ENCODE measurements around the gene HECTD1. TPM values are rescaled to one million over a fixed set of nuclear protein-coding genes. Genes with fewer than 3 reads are reported as not detected.

Gene HECTD1
- total and polyA plus RNA-seq, 11 donors, result 42.4 to 185 (median 148) TPM

GRCh38 chr14:31127690-31128089 lies 79.9 kb downstream of the HECTD1 start:
- no peaks in the 10 kb centered on the region for H3K27me3 ChIP-seq
- ATAC-seq (no peak), DNase-seq (no peak)
- H3K4me3 ChIP-seq, result no peak overlapping the region
- no peaks in the 10 kb centered on the region for H3K9me3 ChIP-seq
- H3K4me1 ChIP-seq, result peaks cover 0 to 13% (median 0%) of the 10 kb centered on the region in 12 donors
- peaks cover 0 to 100% (median 95%) of the 10 kb centered on the region in 9 donors for H3K36me3 ChIP-seq
- no peak overlapping the region for H3K27ac ChIP-seq
- intact Hi-C loops (cut with DNase I), result loop anchor here in 2 of 10 donors (10.0 kb wide), 1 partner anchor 227 kb away; no protein-coding TSS in a partner anchor
- TF ChIP-seq CTCF (IDR thresholded peaks at IDR 0.05) (no peak), POLR2A (IDR thresholded peaks at IDR 0.05) (no peak)

GRCh38 chr14:31126680-31127079 lies 80.9 kb downstream of the HECTD1 start:
- no peak for DNase-seq
- intact Hi-C loops (cut with DNase I), result loop anchor here in 2 of 10 donors (10.0 kb wide), 1 partner anchor 228 kb away; no protein-coding TSS in a partner anchor
- peaks cover 0 to 13% (median 0%) of the 10 kb centered on the region in 12 donors for H3K4me1 ChIP-seq
- 93 to 99% (median 95%) methylated on average over 7 of the region's 7 CpGs for WGBS, 4 donors
- H3K27ac ChIP-seq, result no peak overlapping the region
- no peaks in the 10 kb centered on the region for H3K9me3 ChIP-seq
- H3K27me3 ChIP-seq, result no peaks in the 10 kb centered on the region
- TF ChIP-seq CTCF (IDR thresholded peaks at IDR 0.05) (no peak), POLR2A (IDR thresholded peaks at IDR 0.05) (no peak)
- H3K36me3 ChIP-seq, result peaks cover 0 to 100% (median 95%) of the 10 kb centered on the region in 9 donors
- no peak overlapping the region for H3K4me3 ChIP-seq
- ATAC-seq, result no peak

- no peaks in the 10 kb centered on the region for H3K9me3 ChIP-seq
- H3K4me3 ChIP-seq, result no peak overlapping the region
- peaks cover 0 to 13% (median 0%) of the 10 kb centered on the region in 12 donors for H3K4me1 ChIP-seq
- intact Hi-C loops (cut with DNase I), result loop anchor here in 2 of 10 donors (10.0 kb wide), 1 partner anchor 230 kb away; no protein-coding TSS in a partner anchor
- ATAC-seq (no peak), DNase-seq (no peak)
- no peak overlapping the region for H3K27ac ChIP-seq
- TF ChIP-seq CTCF (IDR thresholded peaks at IDR 0.05) (no peak), POLR2A (IDR thresholded peaks at IDR 0.05) (no peak)
- no peaks in the 10 kb centered on the region for H3K27me3 ChIP-seq
- 76 to 90% (median 81%) methylated on average over 6 of the region's 6 CpGs for WGBS, 4 donors
- peaks cover 0 to 100% (median 97%) of the 10 kb centered on the region in 9 donors for H3K36me3 ChIP-seq
Measured at GRCh38 chr14:31125231-31125630, 82.4 kb downstream of the HECTD1 start.

GRCh38 chr14:31124197-31124596 lies 83.4 kb downstream of the HECTD1 start:
- no peaks in the 10 kb centered on the region for H3K27me3 ChIP-seq
- ATAC-seq, result no peak
- 91 to 97% (median 96%) methylated on average over 3 of the region's 3 CpGs for WGBS, 4 donors
- no peak overlapping the region for H3K27ac ChIP-seq
- no peak overlapping the region for H3K4me3 ChIP-seq
- no peak for DNase-seq
- no peak for TF ChIP-seq POLR2A (IDR thresholded peaks at IDR 0.05)
- no peak for TF ChIP-seq CTCF (IDR thresholded peaks at IDR 0.05)
- intact Hi-C loops (cut with DNase I), result loop anchor here in 2 of 10 donors (10.0 kb wide), 1 partner anchor 231 kb away; no protein-coding TSS in a partner anchor
- peaks cover 0 to 100% (median 97%) of the 10 kb centered on the region in 9 donors for H3K36me3 ChIP-seq
- peaks cover 0 to 12% (median 0%) of the 10 kb centered on the region in 12 donors for H3K4me1 ChIP-seq
- no peaks in the 10 kb centered on the region for H3K9me3 ChIP-seq
